ENCODE measurements around the gene CD48.

GRCh38 chr1:160640359-160641123 lies 71.1 kb downstream of the CD48 start:
- TF ChIP-seq CTCF (IDR thresholded peaks at IDR 0.05; ENCODE audit: low read depth, low read length, missing input control) (no peak), TAF1 (conservative IDR thresholded peaks at IDR 0.05) (no peak), MAX (IDR thresholded peaks at IDR 0.05) (no peak)

Measured in liver (tissue), 3 donors.